ENCODE measurements around the gene DPH2. TPM values are rescaled to one million over a fixed set of nuclear protein-coding genes. Genes with fewer than 3 reads are reported as not detected.

The DPH2 gene
- polyA plus RNA-seq, 1 donor from 2014 or later, result 26.0 TPM

- H3K4me2 ChIP-seq (ENCODE audit: low read length), result no peak overlapping the region
- no peaks in the 10 kb centered on the region for H4K20me1 ChIP-seq (ENCODE audit: insufficient read depth)
- no peak overlapping the region for H2AFZ ChIP-seq (ENCODE audit: low read depth, low read length)
- no peak overlapping the region for H3K4me3 ChIP-seq (ENCODE audit: low read length)
- peaks cover 37% of the 10 kb centered on the region for H3K36me3 ChIP-seq (ENCODE audit: insufficient read depth, low read length)
- no peak overlapping the region for H3K9ac ChIP-seq (ENCODE audit: low read length)
- H3F3A ChIP-seq (ENCODE audit: insufficient read depth, low read length, poor library complexity, severe bottlenecking), result no peaks in the 10 kb centered on the region
- H3K9me3 ChIP-seq (ENCODE audit: low read length), result no peaks in the 10 kb centered on the region
- H3K27me3 ChIP-seq (ENCODE audit: insufficient read depth, low read depth, low read length), result no peaks in the 10 kb centered on the region
- H3K27ac ChIP-seq (ENCODE audit: low read length), result no peak overlapping the region
- no peaks in the 10 kb centered on the region for H3K9me2 ChIP-seq (ENCODE audit: insufficient read depth, low read length)
- no peaks in the 10 kb centered on the region for H3K79me2 ChIP-seq (replicated peaks; ENCODE audit: insufficient read depth, low read length)
- TF ChIP-seq EP300 (conservative IDR thresholded peaks at IDR 0.05; ENCODE audit: poor library complexity, severe bottlenecking) (no peak), RAD21 (conservative IDR thresholded peaks at IDR 0.05) (no peak), SMC3 (conservative IDR thresholded peaks at IDR 0.05; ENCODE audit: poor library complexity) (no peak), MXI1 (conservative IDR thresholded peaks at IDR 0.05; ENCODE audit: poor library complexity, severe bottlenecking) (no peak), EZH2 (IDR thresholded peaks at IDR 0.05; ENCODE audit: borderline replicate concordance, insufficient read depth, low read length, poor library complexity, severe bottlenecking) (no peak), REST (IDR thresholded peaks at IDR 0.05; ENCODE audit: borderline replicate concordance) (no peak), CTCF (IDR thresholded peaks at IDR 0.05; ENCODE audit: poor library complexity, severe bottlenecking) (no peak), TAF1 (IDR thresholded peaks at IDR 0.05; ENCODE audit: low read depth) (no peak), POLR2AphosphoS5 (IDR thresholded peaks at IDR 0.05) (no peak)
Observed at GRCh38 chr1:43962324-43962723, 7.5 kb upstream of the DPH2 start.

DNA sequence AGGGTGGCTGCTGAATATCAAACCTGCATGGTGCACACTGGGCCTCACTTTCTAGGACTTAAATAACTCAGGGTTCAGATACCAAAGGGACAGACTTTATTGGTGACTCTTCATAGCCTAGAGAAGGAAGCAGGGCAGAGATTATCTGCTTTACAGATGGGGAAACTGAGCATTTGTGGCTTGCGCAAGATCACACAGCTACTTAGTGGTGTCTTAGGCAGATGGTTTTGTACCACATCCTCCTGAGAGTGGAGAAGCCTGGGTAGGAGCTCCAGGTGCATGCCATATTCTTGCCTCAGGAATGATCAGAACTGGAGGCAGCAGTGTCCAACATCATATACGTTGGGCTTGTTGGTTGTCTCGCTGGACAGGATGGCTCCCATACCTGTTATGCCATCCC lies 6.8 kb upstream of the DPH2 start:
- Histone ChIP-seq H3K27me3 (ENCODE audit: insufficient read depth, low read depth, low read length) (no peaks in the 10 kb centered on the region), H3K36me3 (ENCODE audit: insufficient read depth, low read length) (peaks cover 33% of the 10 kb centered on the region), H3K9ac (ENCODE audit: low read length) (no peak overlapping the region), H4K20me1 (ENCODE audit: insufficient read depth) (no peaks in the 10 kb centered on the region), H3F3A (ENCODE audit: insufficient read depth, low read length, poor library complexity, severe bottlenecking) (no peaks in the 10 kb centered on the region), H2AFZ (ENCODE audit: low read depth, low read length) (no peak overlapping the region), H3K4me3 (ENCODE audit: low read length) (no peak overlapping the region), H3K79me2 (replicated peaks; ENCODE audit: insufficient read depth, low read length) (no peaks in the 10 kb centered on the region), H3K27ac (ENCODE audit: low read length) (no peak overlapping the region), H3K4me2 (ENCODE audit: low read length) (no peak overlapping the region), H3K9me2 (ENCODE audit: insufficient read depth, low read length) (no peaks in the 10 kb centered on the region), H3K9me3 (ENCODE audit: low read length) (no peaks in the 10 kb centered on the region)
- no peak for TF ChIP-seq RAD21 (conservative IDR thresholded peaks at IDR 0.05)
- no peak for TF ChIP-seq TAF1 (IDR thresholded peaks at IDR 0.05; ENCODE audit: low read depth)
- TF ChIP-seq EP300 (conservative IDR thresholded peaks at IDR 0.05; ENCODE audit: poor library complexity, severe bottlenecking), result no peak
- TF ChIP-seq CTCF (IDR thresholded peaks at IDR 0.05; ENCODE audit: poor library complexity, severe bottlenecking), result no peak
- TF ChIP-seq POLR2AphosphoS5 (IDR thresholded peaks at IDR 0.05), result no peak
- TF ChIP-seq REST (IDR thresholded peaks at IDR 0.05; ENCODE audit: borderline replicate concordance), result no peak
- TF ChIP-seq EZH2 (IDR thresholded peaks at IDR 0.05; ENCODE audit: borderline replicate concordance, insufficient read depth, low read length, poor library complexity, severe bottlenecking), result no peak
- TF ChIP-seq SMC3 (conservative IDR thresholded peaks at IDR 0.05; ENCODE audit: poor library complexity), result no peak
- no peak for TF ChIP-seq MXI1 (conservative IDR thresholded peaks at IDR 0.05; ENCODE audit: poor library complexity, severe bottlenecking)
